ENCODE measurements around the gene PIGS. TPM values are rescaled to one million over a fixed set of nuclear protein-coding genes. Genes with fewer than 3 reads are reported as not detected.
A peak's percentile ranks its signal among the peaks of the same experiment; 100 is the strongest.

The PIGS gene
- total and polyA plus RNA-seq, 2 of the 13 experiments (the other 11 are each of a cell fraction or from before 2014, with no cell fraction given), result 31.7 to 42.6 TPM

GRCh38 chr17:28599311-28600184, 28.2 kb upstream of the PIGS start (continued):
- no peak for TF ChIP-seq ZNF280D (CRISPR knock-in tag; IDR thresholded peaks at IDR 0.05)
- no peak for TF ChIP-seq ZBTB21 (CRISPR knock-in tag; IDR thresholded peaks at IDR 0.05)
- no peak for TF ChIP-seq ZNF562 (CRISPR knock-in tag; IDR thresholded peaks at IDR 0.05; ENCODE audit: borderline replicate concordance)
- no peak for TF ChIP-seq KDM1A (CRISPR knock-in tag; IDR thresholded peaks at IDR 0.05)
- TF ChIP-seq ZNF788 (CRISPR knock-in tag; IDR thresholded peaks at IDR 0.05; ENCODE audit: borderline replicate concordance), result 0 out of 2 replicates have a peak, but pooled peaks have one; percentile 33
- TF ChIP-seq MEF2D (CRISPR knock-in tag; IDR thresholded peaks at IDR 0.05), result no peak
- TF ChIP-seq KDM5A (IDR thresholded peaks at IDR 0.05; ENCODE audit: borderline replicate concordance, low read length), result no peak
- TF ChIP-seq SRF (IDR thresholded peaks at IDR 0.05; ENCODE audit: low read depth, low read length), result no peak
- peak; percentile 69 for TF ChIP-seq PHF21A (CRISPR knock-in tag; IDR thresholded peaks at IDR 0.05)
- TF ChIP-seq SNAPC5 (CRISPR knock-in tag; IDR thresholded peaks at IDR 0.05; ENCODE audit: borderline replicate concordance), result no peak
- TF ChIP-seq ZNF496 (CRISPR knock-in tag; IDR thresholded peaks at IDR 0.05; ENCODE audit: insufficient replicate concordance), result no peak
- no peak for TF ChIP-seq PRMT3 (CRISPR knock-in tag; IDR thresholded peaks at IDR 0.05; ENCODE audit: borderline replicate concordance, low read depth)
- TF ChIP-seq ZNF331 (CRISPR knock-in tag; IDR thresholded peaks at IDR 0.05), result no peak
- no peak for TF ChIP-seq ZNF136 (CRISPR knock-in tag; IDR thresholded peaks at IDR 0.05; ENCODE audit: low read depth)
- TF ChIP-seq CSRNP2 (CRISPR knock-in tag; conservative IDR thresholded peaks at IDR 0.05; ENCODE audit: low read depth), result no peak
- TF ChIP-seq PHF5A (CRISPR knock-in tag; IDR thresholded peaks at IDR 0.05; ENCODE audit: low read depth, unreplicated experiment), result no peak
- no peak for TF ChIP-seq ARID3A (IDR thresholded peaks at IDR 0.05; ENCODE audit: low read depth, low read length)
- TF ChIP-seq ZNF337 (CRISPR knock-in tag; IDR thresholded peaks at IDR 0.05; ENCODE audit: borderline replicate concordance, low read depth), result no peak
- peak; percentile 13; the same call in 1 of the 2 replicates for TF ChIP-seq ZNF280B (CRISPR knock-in tag; IDR thresholded peaks at IDR 0.05; ENCODE audit: borderline replicate concordance)
